NB4 (cell line): ENCODE measurements around the gene ZBTB7C.

ENCODE experiments used
- MYC ChIP-seq: IDR thresholded peaks from 2 replicates; pipeline ENCODE4 v1.6.1; 2011; ENCODE audit warnings: low read depth, low read length
- POLR2A ChIP-seq: IDR thresholded peaks from 2 replicates; pipeline ENCODE4 v1.6.1; 2011; ENCODE audit warnings: mild to moderate bottlenecking; ENCODE audit not compliant: insufficient read length; ENCODE audit errors: extremely low read depth
- TF ChIP-seq, protein P1 (sequence below): IDR thresholded peaks from one replicate; pipeline ENCODE4 v1.5.1; 2012; ENCODE audit warnings: low read depth, low read length
- TF ChIP-seq, protein P2 (sequence below): IDR thresholded peaks from 2 replicates; pipeline ENCODE4 v1.6.1; 2011; ENCODE audit warnings: low read depth, low read length

DNA sequence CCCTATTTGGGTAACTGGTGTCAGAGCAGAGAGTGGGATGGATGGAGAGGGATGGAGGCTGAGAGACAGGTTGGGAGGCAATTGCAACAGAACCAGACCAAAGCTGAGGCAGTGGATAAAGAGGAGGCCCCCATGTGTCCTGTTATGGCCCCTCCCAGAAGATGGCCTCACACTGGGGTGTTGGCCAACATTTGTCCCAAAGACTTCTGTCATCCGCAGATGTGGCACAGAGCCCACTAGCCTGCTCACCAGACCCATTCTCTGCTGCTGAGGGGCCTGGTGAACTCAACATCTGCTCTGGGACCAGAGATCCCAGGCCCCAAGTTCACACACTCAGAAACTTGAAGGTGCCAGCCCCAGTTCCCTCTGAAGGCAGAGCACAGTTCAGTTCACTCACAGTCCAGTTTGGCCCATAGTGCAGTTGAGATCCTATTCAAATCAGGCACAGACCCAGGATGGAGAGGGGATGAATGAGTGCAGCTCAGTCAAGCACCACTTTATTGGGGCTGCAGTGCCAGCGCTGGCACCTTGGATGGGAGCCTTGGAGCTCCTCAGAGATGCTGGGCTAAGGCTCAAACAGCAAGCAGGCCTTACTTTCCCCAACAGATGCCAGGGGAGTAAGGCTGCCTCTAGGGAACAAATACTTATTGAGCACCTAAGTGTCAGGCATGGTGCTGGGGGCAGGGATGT is 189.2 kb downstream of the ZBTB7C start:
- TF ChIP-seq POLR2A (no peak), MYC (no peak)
- TF ChIP-seq, protein P1, sequence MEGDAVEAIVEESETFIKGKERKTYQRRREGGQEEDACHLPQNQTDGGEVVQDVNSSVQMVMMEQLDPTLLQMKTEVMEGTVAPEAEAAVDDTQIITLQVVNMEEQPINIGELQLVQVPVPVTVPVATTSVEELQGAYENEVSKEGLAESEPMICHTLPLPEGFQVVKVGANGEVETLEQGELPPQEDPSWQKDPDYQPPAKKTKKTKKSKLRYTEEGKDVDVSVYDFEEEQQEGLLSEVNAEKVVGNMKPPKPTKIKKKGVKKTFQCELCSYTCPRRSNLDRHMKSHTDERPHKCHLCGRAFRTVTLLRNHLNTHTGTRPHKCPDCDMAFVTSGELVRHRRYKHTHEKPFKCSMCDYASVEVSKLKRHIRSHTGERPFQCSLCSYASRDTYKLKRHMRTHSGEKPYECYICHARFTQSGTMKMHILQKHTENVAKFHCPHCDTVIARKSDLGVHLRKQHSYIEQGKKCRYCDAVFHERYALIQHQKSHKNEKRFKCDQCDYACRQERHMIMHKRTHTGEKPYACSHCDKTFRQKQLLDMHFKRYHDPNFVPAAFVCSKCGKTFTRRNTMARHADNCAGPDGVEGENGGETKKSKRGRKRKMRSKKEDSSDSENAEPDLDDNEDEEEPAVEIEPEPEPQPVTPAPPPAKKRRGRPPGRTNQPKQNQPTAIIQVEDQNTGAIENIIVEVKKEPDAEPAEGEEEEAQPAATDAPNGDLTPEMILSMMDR = no peak
- TF ChIP-seq, protein P2, sequence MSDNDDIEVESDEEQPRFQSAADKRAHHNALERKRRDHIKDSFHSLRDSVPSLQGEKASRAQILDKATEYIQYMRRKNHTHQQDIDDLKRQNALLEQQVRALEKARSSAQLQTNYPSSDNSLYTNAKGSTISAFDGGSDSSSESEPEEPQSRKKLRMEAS = no peak
